Calu3 (cell line): ENCODE data around the gene ITPK1. TPM values are rescaled to one million over a fixed set of nuclear protein-coding genes. Genes with fewer than 3 reads are reported as not detected.

Experiments
- BruUV-seq: library from RNA; stranded (reverse); fragments of 400-500 nt; replicated peaks from 2 replicates; lab custom pipeline; 2021; lab: Mats Ljungman, UMichigan
- CTCF ChIA-PET: fragments of 300-600 bp; sonication (Branson Sonifier 250); formaldehyde crosslinking; loops from one replicate; lab custom pipeline; 2022; ENCODE audit warnings: antibody characterized with exemption; lab: Charles Lee
- DNase-seq: peaks from one replicate; pipeline ENCODE4 v3.0.0; 2022
- H3K27ac Mint-ChIP-seq: one replicate; pipeline ENCODE4 v1.8.0; 2022; ENCODE audit warnings: mixed read lengths; ENCODE audit not compliant: unreplicated experiment
- H3K27me3 Mint-ChIP-seq: one replicate; pipeline ENCODE4 v1.8.0; 2022; ENCODE audit warnings: mixed read lengths; ENCODE audit not compliant: unreplicated experiment
- H3K36me3 Mint-ChIP-seq: one replicate; pipeline ENCODE4 v1.8.0; 2022; ENCODE audit warnings: mild to moderate bottlenecking, moderate library complexity, mixed read lengths; ENCODE audit not compliant: insufficient read depth, unreplicated experiment
- H3K4me1 Mint-ChIP-seq: one replicate; pipeline ENCODE4 v1.8.0; 2022; ENCODE audit warnings: mild to moderate bottlenecking, low read depth, mixed read lengths; ENCODE audit not compliant: unreplicated experiment
- H3K4me3 Mint-ChIP-seq: one replicate; pipeline ENCODE4 v1.8.0; 2022; ENCODE audit warnings: mild to moderate bottlenecking, low read depth, moderate library complexity, mixed read lengths; ENCODE audit not compliant: unreplicated experiment
- H3K9me3 Mint-ChIP-seq: one replicate; pipeline ENCODE4 v1.8.0; 2022; ENCODE audit warnings: low read depth, mixed read lengths; ENCODE audit not compliant: unreplicated experiment
- CTCF ChIP-seq: fragments of 200-600 bp; IDR thresholded peaks from one replicate; pipeline ENCODE4 v1.8.0; 2022; ENCODE audit warnings: antibody characterized with exemption; ENCODE audit not compliant: unreplicated experiment
- intact Hi-C: fragments of 100-400 bp; cut with micrococcal nuclease; formaldehyde crosslinking; loops from one replicate; pipeline ENCODE4 v1.10.0; 2022; ENCODE audit not compliant: unreplicated experiment
- total RNA-seq: library from RNA; stranded (reverse); gene quantifications from 2 replicates; pipeline ENCODE4 v1.2.3, GENCODE V29; 2022

Gene ITPK1
- total RNA-seq, 1 experiment from 2014 or later, result 94.3 TPM

DNA sequence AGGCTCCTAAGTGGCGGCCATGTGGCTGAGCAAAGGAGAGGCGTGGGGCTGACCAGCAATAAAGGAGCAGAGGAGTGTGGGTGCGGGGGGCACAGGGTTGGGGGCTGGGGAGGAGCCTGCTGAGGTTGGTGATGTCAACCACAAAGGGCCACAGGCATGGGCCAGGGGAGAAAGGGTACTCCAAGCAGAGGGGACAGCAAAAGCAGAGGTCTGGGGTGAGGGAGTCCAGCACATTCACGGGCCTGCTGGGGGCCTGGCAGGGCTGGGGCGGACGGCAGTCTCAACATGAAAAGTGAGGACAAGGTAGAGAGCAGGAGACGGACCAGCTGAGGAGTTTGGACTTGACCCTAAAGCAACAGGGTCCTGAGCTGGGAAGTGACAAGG is 111.0 kb downstream of the ITPK1 start:
- Mint-ChIP-seq H3K4me3 (no peak overlapping the region), H3K27me3 (no peaks in the 10 kb centered on the region), H3K4me1 (peaks cover 19% of the 10 kb centered on the region), H3K36me3 (peaks cover 6% of the 10 kb centered on the region), H3K27ac (no peak overlapping the region), H3K9me3 (no peaks in the 10 kb centered on the region)
- DNase-seq, result no peak
- intact Hi-C loops, result no loop called here
- no peak for TF ChIP-seq CTCF
- CTCF ChIA-PET, result no interaction called here
- BruUV-seq, result no TSS peak

DNA sequence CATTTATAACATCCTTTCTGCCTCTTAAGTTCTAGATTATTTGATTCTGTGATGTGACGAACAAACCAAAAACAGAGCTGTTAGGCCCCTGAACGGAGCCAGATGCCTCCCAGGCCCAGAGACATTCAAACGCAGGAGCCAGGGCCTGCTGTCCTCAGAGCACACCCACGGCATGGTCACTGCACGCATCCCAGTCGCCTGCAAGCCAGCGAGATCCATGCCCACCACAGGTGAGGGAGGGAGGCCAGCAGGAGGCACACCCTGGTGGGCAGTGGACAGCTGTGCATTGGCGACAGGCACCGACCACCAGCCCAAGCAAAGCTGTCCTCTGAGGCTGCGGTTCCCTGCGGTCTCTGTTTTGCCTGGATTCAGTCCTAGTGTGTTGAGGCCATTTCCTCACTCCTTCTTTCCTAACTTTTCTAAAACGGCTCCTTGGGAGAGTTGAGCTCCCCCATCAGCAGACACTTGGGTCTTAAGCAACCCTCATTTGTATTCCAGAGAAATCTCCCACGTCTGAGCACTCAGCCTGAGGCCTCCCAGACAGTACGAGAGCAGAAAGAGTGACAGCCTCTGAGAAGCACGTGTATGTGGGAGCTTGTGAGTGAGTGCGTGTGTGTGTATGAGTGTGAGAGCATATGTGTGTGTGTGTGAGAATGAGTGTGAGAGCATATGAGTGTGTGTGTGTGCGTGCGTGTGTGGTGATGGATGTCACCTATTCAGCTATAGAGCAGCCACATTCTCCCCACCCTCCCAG is 111.6 kb downstream of the ITPK1 start:
- BruUV-seq, result no TSS peak
- H3K27me3 Mint-ChIP-seq, result no peaks in the 10 kb centered on the region
- H3K9me3 Mint-ChIP-seq, result no peaks in the 10 kb centered on the region
- no peak overlapping the region for H3K27ac Mint-ChIP-seq
- intact Hi-C loops, result no loop called here
- TF ChIP-seq CTCF, result no peak
- peaks cover 19% of the 10 kb centered on the region for H3K4me1 Mint-ChIP-seq
- DNase-seq, result no peak
- H3K4me3 Mint-ChIP-seq, result no peak overlapping the region
- H3K36me3 Mint-ChIP-seq, result peaks cover 6% of the 10 kb centered on the region
- CTCF ChIA-PET, result no interaction called here

DNA sequence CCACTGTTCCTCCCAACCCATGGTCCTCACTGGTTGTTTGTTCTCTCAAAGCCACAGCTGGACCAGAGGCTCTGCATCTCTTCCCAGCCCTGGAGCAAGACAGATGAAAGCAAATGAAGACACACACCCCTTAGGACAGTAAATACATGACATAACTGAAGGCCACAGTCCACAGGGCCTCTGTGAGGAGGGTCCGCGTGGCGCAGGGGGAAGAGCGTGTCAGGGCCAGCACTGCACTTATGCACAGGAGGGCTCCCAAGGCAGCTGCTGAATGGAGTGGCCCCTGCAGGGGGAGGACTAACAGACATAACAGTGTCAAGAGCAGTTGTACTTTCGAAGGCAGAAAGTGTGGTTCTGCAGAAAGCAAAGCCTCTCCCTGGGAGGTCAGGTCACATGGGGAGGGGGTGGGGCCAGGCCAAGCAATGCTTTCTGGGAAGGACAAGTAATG is 112.8 kb downstream of the ITPK1 start:
- Mint-ChIP-seq H3K36me3 (no peaks in the 10 kb centered on the region), H3K27ac (no peak overlapping the region), H3K4me1 (peaks cover 9% of the 10 kb centered on the region), H3K4me3 (no peak overlapping the region), H3K9me3 (no peaks in the 10 kb centered on the region), H3K27me3 (no peaks in the 10 kb centered on the region)
- intact Hi-C loops, result no loop called here
- no peak for DNase-seq
- TF ChIP-seq CTCF, result no peak
- CTCF ChIA-PET, result no interaction called here
- BruUV-seq, result no TSS peak

DNA sequence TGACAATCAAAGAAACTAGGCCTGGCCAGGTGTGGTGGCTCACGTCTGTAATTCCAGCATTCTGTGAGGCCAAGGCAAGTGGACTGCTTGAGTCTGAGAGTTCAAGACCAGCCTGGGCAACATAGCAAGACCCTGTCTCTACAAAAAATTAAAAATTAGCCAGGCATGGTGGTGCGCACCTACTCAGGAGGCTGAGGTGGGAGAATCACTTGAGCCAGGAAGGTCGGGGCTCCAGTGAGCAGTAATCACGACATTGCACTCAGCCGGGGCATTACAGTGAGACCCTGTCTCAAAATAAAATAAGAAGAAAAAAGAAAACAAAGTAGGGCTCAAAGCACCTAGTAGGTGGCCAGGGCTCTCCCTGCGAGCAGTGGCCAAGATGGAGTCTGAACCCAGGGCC is 113.7 kb downstream of the ITPK1 start:
- BruUV-seq, result no TSS peak
- Mint-ChIP-seq H3K9me3 (no peaks in the 10 kb centered on the region), H3K36me3 (no peaks in the 10 kb centered on the region), H3K27ac (no peak overlapping the region), H3K4me3 (no peak overlapping the region), H3K4me1 (peaks cover under 1% of the 10 kb centered on the region), H3K27me3 (no peaks in the 10 kb centered on the region)
- no peak for TF ChIP-seq CTCF
- intact Hi-C loops, result no loop called here
- DNase-seq, result no peak
- CTCF ChIA-PET, result no interaction called here
